GM19463 (cell line): ENCODE results near the gene L1TD1.
"Not testable (repeated sequence)": the region's sequence is repeated elsewhere in the genome, so short reads cannot be mapped to it uniquely, and the experiment has no call there.

Experiments used
- ATAC-seq: cut with Tn5 transposase; IDR thresholded peaks from one replicate; pipeline ENCODE4 v1.9.1; 2021; ENCODE audit warnings: mild to moderate bottlenecking, moderate library complexity; ENCODE audit not compliant: unreplicated experiment

L1TD1 gene

GRCh38 chr1:62194651-62195544 is at the start of gene L1TD1:
L1TD1 (plus strand) TSS chr1:62194849; CDS start chr1:62206629, 11,780 bp downstream.
- ATAC-seq, result peak; percentile 60

- ATAC-seq, result peak; percentile 74
Measured at GRCh38 chr1:62159940-62160348, 34.7 kb upstream of the L1TD1 start.

GRCh38 chr1:62161711-62162110 is 32.9 kb upstream of the L1TD1 start:
- ATAC-seq, result no peak

GRCh38 chr1:62170380-62170779 is 24.3 kb upstream of the L1TD1 start:
- ATAC-seq, result not testable (repeated sequence)

- ATAC-seq, result no peak
Measured at GRCh38 chr1:62175568-62176179, 19.0 kb upstream of the L1TD1 start.

GRCh38 chr1:62176597-62177312 is 17.9 kb upstream of the L1TD1 start:
- ATAC-seq, result no peak

GRCh38 chr1:62177621-62178020 is 17.0 kb upstream of the L1TD1 start:
- no peak for ATAC-seq

GRCh38 chr1:62178372-62178771 is 16.3 kb upstream of the L1TD1 start:
- ATAC-seq, result no peak

GRCh38 chr1:62180054-62180453 is 14.6 kb upstream of the L1TD1 start:
- ATAC-seq, result not testable (repeated sequence)

GRCh38 chr1:62180639-62181038 is 14.0 kb upstream of the L1TD1 start:
- ATAC-seq, result no peak

GRCh38 chr1:62181532-62181931 is 13.1 kb upstream of the L1TD1 start:
- ATAC-seq, result no peak

GRCh38 chr1:62182157-62182556 is 12.5 kb upstream of the L1TD1 start:
- not testable (repeated sequence) for ATAC-seq

- ATAC-seq, result not testable (repeated sequence)
Measured at GRCh38 chr1:62183164-62184020, 11.3 kb upstream of the L1TD1 start.

GRCh38 chr1:62184336-62184735 is 10.3 kb upstream of the L1TD1 start:
- no peak for ATAC-seq

GRCh38 chr1:62185233-62185632 is 9.4 kb upstream of the L1TD1 start:
- ATAC-seq, result not testable (repeated sequence)

GRCh38 chr1:62185677-62186076 is 9.0 kb upstream of the L1TD1 start:
- ATAC-seq, result no peak

- ATAC-seq, result no peak
Measured at GRCh38 chr1:62187548-62187947, 7.1 kb upstream of the L1TD1 start.

GRCh38 chr1:62188111-62188510 is 6.5 kb upstream of the L1TD1 start:
- ATAC-seq, result no peak

- no peak for ATAC-seq
Measured at GRCh38 chr1:62196086-62196690, 1.5 kb downstream of the L1TD1 start.
